Body of pancreas (tissue), 4 donors: ENCODE data around the gene MAST3. TPM values are rescaled to one million over a fixed set of nuclear protein-coding genes. Genes with fewer than 3 reads are reported as not detected.

ENCODE experiments used
- ATAC-seq: fragments of 150-250 bp; one replicate; pipeline ENCODE4 v1.9.1; 2016
- DNase-seq, 4 donors: peaks; one replicate each; pipeline ENCODE4 v3.0.0-alpha.2; 2019
- H3K27ac ChIP-seq, 4 donors: fragments of 200-600 bp; sonication (generic); 1 replicate in 3 of 4; 2 replicates in 1 of 4; pipeline versions ENCODE4 v1.5.1 to v1.6.1; 2016 to 2019; ENCODE audit warnings: mild to moderate bottlenecking in 1 of 4, mixed read lengths in 1 of 4, moderate library complexity in 1 of 4
- H3K27me3 ChIP-seq, 2 donors: fragments of 200-600 bp; sonication (generic); one replicate each; pipeline ENCODE4 v1.6.0; 2016; ENCODE audit warnings: mild to moderate bottlenecking in 1 of 2
- H3K36me3 ChIP-seq, 2 donors: fragments of 200-600 bp; sonication (generic); replicated peaks in 1 of 2; 2 replicates each; pipeline ENCODE4 v1.5.1; 2016; ENCODE audit warnings: low read depth in 2 of 2; ENCODE audit not compliant: insufficient read depth in 1 of 2
- H3K4me1 ChIP-seq: fragments of 200-600 bp; sonication (generic); one replicate; pipeline ENCODE4 v1.6.0; 2016
- H3K4me3 ChIP-seq, 2 donors: fragments of 200-600 bp; sonication (generic); 1 replicate in 1 of 2; 2 replicates in 1 of 2; pipeline ENCODE4 v1.5.1; 2016 to 2019
- H3K9me3 ChIP-seq, 3 donors: fragments of 200-600 bp; sonication (generic); 1 replicate in 2 of 3; 2 replicates in 1 of 3; pipeline ENCODE4 v1.5.1; 2016
- CTCF ChIP-seq, 7 experiments: fragments of 450-650 bp in 4 of 7; fragments of 200-600 bp in 3 of 7; sonication (generic) in 3 of 7; IDR thresholded peaks; one replicate each; pipeline ENCODE4 v1.5.1; 2016 to 2019; ENCODE audit warnings: antibody characterized with exemption in 7 of 7
- POLR2A ChIP-seq, 3 donors: fragments of 450-650 bp; IDR thresholded peaks; one replicate each; pipeline ENCODE4 v1.6.1; 2016; ENCODE audit warnings: antibody characterized with exemption in 3 of 3, mild to moderate bottlenecking in 2 of 3
- WGBS, 2 donors: methylation state at CpG; one replicate each; pipeline ENCODE4 v1.1.5; 2017; 5-methylcytosine and 5-hydroxymethylcytosine counted together
- intact Hi-C: fragments of 100-400 bp; cut with DNase I; formaldehyde crosslinking; loops from one replicate; pipeline ENCODE4 v1.15.1; 2023
- total RNA-seq, 2 donors: library from RNA; depleted of rRNA; stranded (reverse); fragments of >200 nt; gene quantifications; one replicate each; pipeline ENCODE4 v1.1.0, GENCODE V29; 2016

The MAST3 gene
- total RNA-seq, 2 donors from 2014 or later, result 17.6 to 35.3 TPM

- intact Hi-C loops, result no loop called here
- DNase-seq (no peak), ATAC-seq (no peak)
- WGBS, 2 donors, result 37 to 40% methylated on average over 8 to 14 of the region's 14 CpGs
- H3K9me3 ChIP-seq, result no peaks in the 10 kb centered on the region
- no peaks in the 10 kb centered on the region for H3K27me3 ChIP-seq
- peaks cover 0 to 5% of the 10 kb centered on the region in 2 donors for H3K36me3 ChIP-seq
- H3K27ac ChIP-seq, result peak overlapping the region; percentile 55 to 79 (median 65)
- H3K4me3 ChIP-seq, result peak overlapping the region in 1 of 2 donors; percentile 23
- peaks cover 33% of the 10 kb centered on the region for H3K4me1 ChIP-seq
- TF ChIP-seq POLR2A (IDR thresholded peaks at IDR 0.05) (no peak), CTCF (IDR thresholded peaks at IDR 0.05) (no peak)
These were observed 20.9 kb downstream of the MAST3 start for GRCh38 chr19:18118420-18119012.

GRCh38 chr19:18119013-18119716 lies 21.6 kb downstream of the MAST3 start:
- intact Hi-C loops, result no loop called here
- H3K9me3 ChIP-seq, result no peaks in the 10 kb centered on the region
- no peaks in the 10 kb centered on the region for H3K27me3 ChIP-seq
- TF ChIP-seq CTCF (IDR thresholded peaks at IDR 0.05) (no peak), POLR2A (IDR thresholded peaks at IDR 0.05) (no peak)
- ATAC-seq (no peak), DNase-seq (peak; percentile 25 to 67 (median 58))
- H3K4me3 ChIP-seq, result no peak overlapping the region
- H3K27ac ChIP-seq, result peak overlapping the region in 3 of 4 donors; percentile 55 to 79 (median 71)
- peaks cover 29% of the 10 kb centered on the region for H3K4me1 ChIP-seq
- peaks cover 0 to 11% of the 10 kb centered on the region in 2 donors for H3K36me3 ChIP-seq
- 29 to 36% methylated on average over 9 to 13 of the region's 13 CpGs for WGBS, 2 donors

- Histone ChIP-seq H3K27me3 (no peaks in the 10 kb centered on the region), H3K36me3 (peaks cover 0 to 16% of the 10 kb centered on the region in 2 donors), H3K27ac (peak overlapping the region in 2 of 4 donors; percentile 9 to 55), H3K4me1 (peaks cover 28% of the 10 kb centered on the region), H3K4me3 (no peak overlapping the region), H3K9me3 (no peaks in the 10 kb centered on the region)
- intact Hi-C loops, result no loop called here
- WGBS, 2 donors, result 82 to 84% methylated on average over 12 to 14 of the region's 14 CpGs
- ATAC-seq, result no peak
- DNase-seq, result peak in 1 of 4 donors; percentile 37
- TF ChIP-seq POLR2A (IDR thresholded peaks at IDR 0.05), result no peak
- TF ChIP-seq CTCF (IDR thresholded peaks at IDR 0.05), result no peak
These were observed 22.1 kb downstream of the MAST3 start for GRCh38 chr19:18119717-18120105.

- TF ChIP-seq CTCF (IDR thresholded peaks at IDR 0.05) (no peak), POLR2A (IDR thresholded peaks at IDR 0.05) (no peak)
- intact Hi-C loops, result no loop called here
These were observed 22.5 kb downstream of the MAST3 start for GRCh38 chr19:18120127-18120526.

More at GRCh38 chr19:18120127-18120526, 22.5 kb downstream of the MAST3 start:
- Histone ChIP-seq H3K4me3 (no peak overlapping the region), H3K9me3 (no peaks in the 10 kb centered on the region), H3K27ac (peak overlapping the region in 1 of 4 donors; percentile 9), H3K36me3 (peaks cover 0 to 16% of the 10 kb centered on the region in 2 donors), H3K4me1 (peaks cover 28% of the 10 kb centered on the region), H3K27me3 (no peaks in the 10 kb centered on the region)
- DNase-seq, result no peak
- ATAC-seq, result no peak
- WGBS, 2 donors, result 69 to 71% methylated on average over 1 of the region's 1 CpG
